Testis (tissue), 3 donors: ENCODE data around the gene ZNF213. TPM values are rescaled to one million over a fixed set of nuclear protein-coding genes. Genes with fewer than 3 reads are reported as not detected.

ENCODE experiments used
- DNase-seq: peaks from one replicate; pipeline ENCODE4 v3.0.0-alpha.2; 2019
- H3K27ac ChIP-seq, 2 donors: fragments of 200-600 bp; sonication (generic); one replicate each; pipeline ENCODE4 v1.5.1; 2019
- H3K27me3 ChIP-seq: fragments of 200-600 bp; sonication (generic); one replicate; pipeline ENCODE4 v1.5.1; 2019
- H3K36me3 ChIP-seq: fragments of 200-600 bp; sonication (generic); one replicate; pipeline ENCODE4 v1.5.1; 2017; ENCODE audit warnings: low read depth; ENCODE audit errors: missing control alignments
- H3K4me1 ChIP-seq: fragments of 200-600 bp; sonication (generic); one replicate; pipeline ENCODE4 v1.5.1; 2019
- H3K4me3 ChIP-seq, 2 donors: fragments of 200-600 bp; sonication (generic); one replicate each; pipeline ENCODE4 v1.5.1; 2017 to 2019
- H3K9me3 ChIP-seq: fragments of 200-600 bp; sonication (generic); one replicate; pipeline ENCODE4 v1.5.1; 2017
- CTCF ChIP-seq, 3 experiments: fragments of 450-650 bp in 2 of 3; fragments of 200-600 bp in 1 of 3; sonication (generic) in 1 of 3; IDR thresholded peaks; one replicate each; pipeline ENCODE4 v1.5.1; 2016 to 2019; ENCODE audit warnings: antibody characterized with exemption in 3 of 3, mild to moderate bottlenecking in 2 of 3, moderate library complexity in 1 of 3
- POLR2A ChIP-seq: fragments of 450-650 bp; IDR thresholded peaks from one replicate; pipeline ENCODE4 v1.6.1; 2017; ENCODE audit warnings: antibody characterized with exemption, mild to moderate bottlenecking, moderate library complexity
- WGBS, 2 donors: methylation state at CpG; one replicate each; pipeline ENCODE4 v1.1.5; 2018; 5-methylcytosine and 5-hydroxymethylcytosine counted together
- intact Hi-C: fragments of 100-400 bp; cut with DNase I; formaldehyde crosslinking; loops from one replicate; pipeline ENCODE4 v1.15.1; 2023; ENCODE audit warnings: low total_unique reads
- polyA plus RNA-seq: library from polyadenylated mRNA; stranded (reverse); fragments of 350-450 nt; fragmentation: Illumina TruSeq; extraction: RNeasy Lipid Tissue Mini Kit (QIAGEN cat#74804); gene quantifications from one replicate; pipeline ENCODE4 v1.2.3, GENCODE V29; 2014; ENCODE audit warnings: low read depth, low replicate concordance; ENCODE audit not compliant: insufficient read depth
- total RNA-seq, 2 donors: library from RNA; depleted of rRNA; stranded (reverse); fragments of >200 nt; gene quantifications; one replicate each; pipeline ENCODE4 v1.2.3, GENCODE V29; 2016

ZNF213 gene
- total and polyA plus RNA-seq, 3 donors from 2014 or later: 43.1 to 57.3 (median 46.8) TPM

DNA sequence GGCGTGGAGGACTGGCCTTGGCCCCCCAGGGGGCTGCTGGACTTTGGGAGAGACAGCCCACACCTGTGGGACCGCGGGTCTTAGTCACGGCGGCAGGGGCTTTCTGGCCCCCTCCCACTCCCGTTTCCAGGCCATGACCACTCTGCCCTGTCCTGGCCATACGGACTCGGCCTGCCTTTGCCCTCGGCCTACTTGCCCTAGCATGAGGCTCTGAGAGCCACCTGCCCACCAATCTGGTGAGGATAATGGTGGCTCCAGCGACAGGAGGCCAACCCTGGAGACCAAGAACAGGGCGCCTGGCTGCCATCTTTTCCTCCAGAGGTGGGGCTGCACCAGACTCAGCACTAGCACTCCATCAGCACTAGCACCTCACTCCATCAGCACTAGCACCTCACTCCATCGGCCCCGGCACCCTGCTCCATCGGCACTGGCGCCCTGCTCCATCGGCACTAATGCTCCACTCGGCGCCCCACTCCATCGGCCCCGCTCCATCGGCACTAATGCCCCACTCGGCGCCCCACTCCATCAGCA lies 7.0 kb downstream of the ZNF213 start:
- no peak for DNase-seq
- intact Hi-C loops: no loop called here
- Histone ChIP-seq H3K9me3 (no peaks in the 10 kb centered on the region), H3K36me3 (no peaks in the 10 kb centered on the region), H3K27ac (no peak overlapping the region), H3K4me1 (no peaks in the 10 kb centered on the region), H3K4me3 (no peak overlapping the region), H3K27me3 (no peaks in the 10 kb centered on the region)
- TF ChIP-seq CTCF (IDR thresholded peaks at IDR 0.05) (no peak), POLR2A (no peak)
- WGBS, 2 donors: 84 to 93% methylated on average over 19 to 21 of the region's 23 CpGs

DNA sequence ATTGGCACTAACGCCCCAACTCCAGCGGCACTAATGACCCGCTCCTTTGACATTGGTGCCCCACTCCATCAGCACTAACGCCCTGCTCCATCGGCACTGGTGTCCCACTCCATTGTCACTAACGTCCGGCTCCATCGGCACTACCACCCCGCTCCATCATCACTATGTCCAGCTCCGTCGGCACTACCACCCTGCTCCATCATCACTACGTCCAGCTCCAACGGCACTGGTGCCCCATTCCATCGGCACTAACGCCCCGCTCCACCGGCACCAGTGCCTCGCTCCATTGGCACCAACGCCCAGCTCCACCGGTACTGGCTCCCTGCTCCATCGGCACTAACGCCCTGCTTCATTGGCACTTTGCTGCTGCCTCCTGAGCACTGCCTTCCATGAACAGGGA lies 7.5 kb downstream of the ZNF213 start:
- no peaks in the 10 kb centered on the region for H3K36me3 ChIP-seq
- DNase-seq: no peak
- H3K27ac ChIP-seq: no peak overlapping the region
- H3K9me3 ChIP-seq: no peaks in the 10 kb centered on the region
- H3K4me3 ChIP-seq: no peak overlapping the region
- no peak for TF ChIP-seq POLR2A
- no peak for TF ChIP-seq CTCF (IDR thresholded peaks at IDR 0.05)
- 95% methylated on average over 21 to 22 of the region's 22 CpGs for WGBS, 2 donors
- intact Hi-C loops: no loop called here
- no peaks in the 10 kb centered on the region for H3K27me3 ChIP-seq
- no peaks in the 10 kb centered on the region for H3K4me1 ChIP-seq

- Histone ChIP-seq H3K36me3 (no peaks in the 10 kb centered on the region), H3K27ac (no peak overlapping the region), H3K4me3 (no peak overlapping the region), H3K4me1 (no peaks in the 10 kb centered on the region), H3K27me3 (no peaks in the 10 kb centered on the region), H3K9me3 (no peaks in the 10 kb centered on the region)
- 93 to 96% methylated on average over 11 to 13 of the region's 13 CpGs for WGBS, 2 donors
- intact Hi-C loops: no loop called here
- DNase-seq: no peak
- TF ChIP-seq POLR2A (no peak), CTCF (IDR thresholded peaks at IDR 0.05) (no peak)
These were observed 7.9 kb downstream of the ZNF213 start for GRCh38 chr16:3142770-3143169.

- Histone ChIP-seq H3K4me1 (no peaks in the 10 kb centered on the region), H3K4me3 (no peak overlapping the region), H3K27ac (no peak overlapping the region), H3K36me3 (no peaks in the 10 kb centered on the region), H3K9me3 (no peaks in the 10 kb centered on the region), H3K27me3 (no peaks in the 10 kb centered on the region)
- WGBS, 2 donors: 94% methylated on average over 7 to 11 of the region's 11 CpGs
- no peak for DNase-seq
- TF ChIP-seq CTCF (IDR thresholded peaks at IDR 0.05): no peak
- intact Hi-C loops: no loop called here
These were observed 8.4 kb downstream of the ZNF213 start for GRCh38 chr16:3143189-3143588.

GRCh38 chr16:3143598-3144320 lies 8.9 kb downstream of the ZNF213 start:
- intact Hi-C loops: no loop called here
- no peak for TF ChIP-seq CTCF (IDR thresholded peaks at IDR 0.05)
- no peak for TF ChIP-seq POLR2A
- Histone ChIP-seq H3K4me3 (no peak overlapping the region), H3K9me3 (no peaks in the 10 kb centered on the region), H3K4me1 (no peaks in the 10 kb centered on the region), H3K27me3 (no peaks in the 10 kb centered on the region), H3K36me3 (no peaks in the 10 kb centered on the region), H3K27ac (no peak overlapping the region)
- WGBS, 2 donors: 85 to 88% methylated on average over 19 to 23 of the region's 23 CpGs
- no peak for DNase-seq
